Lung microvascular endothelial cell (primary cell): ENCODE measurements around the gene LIMS1. TPM values are rescaled to one million over a fixed set of nuclear protein-coding genes. Genes with fewer than 3 reads are reported as not detected.
"Not testable (repeated sequence)": the region's sequence is repeated elsewhere in the genome, so short reads cannot be mapped to it uniquely, and the experiment has no call there.

Experiments used
- DNase-seq, 2 donors: peaks; one replicate each; pipeline versions ENCODE4 v3.0.0 to v3.0.0-alpha.2; 2010; ENCODE audit warnings: low read depth in 2 of 2
- total RNA-seq: library from RNA; depleted of rRNA; stranded (reverse); fragments of >200 nt; gene quantifications from 2 replicates; pipeline ENCODE4 v1.2.1, GENCODE V29; 2014

LIMS1 gene
- total RNA-seq, 1 donor from 2014 or later: 375 TPM

GRCh38 chr2:108586631-108587030 lies 52.4 kb downstream of the LIMS1 start:
- peak; percentile 47 to 51 for DNase-seq

- peak; percentile 80 to 89 for DNase-seq
Observed at GRCh38 chr2:108587621-108588020, 53.4 kb downstream of the LIMS1 start.

GRCh38 chr2:108588070-108588668 lies 53.9 kb downstream of the LIMS1 start:
- DNase-seq: peak in 1 of 2 donors; percentile 19

- DNase-seq: no peak
Observed at GRCh38 chr2:108589372-108589771, 55.1 kb downstream of the LIMS1 start.

- DNase-seq: no peak
Observed at GRCh38 chr2:108589781-108590180, 55.5 kb downstream of the LIMS1 start.

- DNase-seq: no peak
Observed at GRCh38 chr2:108591163-108591562, 56.9 kb downstream of the LIMS1 start.

- peak; percentile 70 to 86 for DNase-seq
Observed at GRCh38 chr2:108593547-108594098, 59.4 kb downstream of the LIMS1 start.

- peak; percentile 53 to 93 for DNase-seq
Observed at GRCh38 chr2:108594132-108594981, 60.1 kb downstream of the LIMS1 start.

- DNase-seq: peak; percentile 82 to 90
Observed at GRCh38 chr2:108594982-108595464, 60.8 kb downstream of the LIMS1 start.

GRCh38 chr2:108595771-108596170 lies 61.5 kb downstream of the LIMS1 start:
- DNase-seq: peak in 1 of 2 donors; percentile 41

GRCh38 chr2:108597105-108597744 lies 63.0 kb downstream of the LIMS1 start:
- DNase-seq: peak; percentile 80 to 84

GRCh38 chr2:108601199-108601598 lies 66.9 kb downstream of the LIMS1 start:
- DNase-seq: not testable (repeated sequence)

- DNase-seq: no peak
Observed at GRCh38 chr2:108602422-108602821, 68.2 kb downstream of the LIMS1 start.

GRCh38 chr2:108604196-108604595 lies 69.9 kb downstream of the LIMS1 start:
- DNase-seq: no peak

GRCh38 chr2:108605947-108606346 lies 71.7 kb downstream of the LIMS1 start:
- no peak for DNase-seq

- DNase-seq: peak; percentile 74 to 81
Observed at GRCh38 chr2:108607706-108608301, 73.5 kb downstream of the LIMS1 start.

- DNase-seq: no peak
Observed at GRCh38 chr2:108611021-108611420, 76.8 kb downstream of the LIMS1 start.

GRCh38 chr2:108612153-108612513 lies 77.9 kb downstream of the LIMS1 start:
- no peak for DNase-seq

- no peak for DNase-seq
Observed at GRCh38 chr2:108612514-108613183, 78.4 kb downstream of the LIMS1 start.

- no peak for DNase-seq
Observed at GRCh38 chr2:108613261-108614042, 79.2 kb downstream of the LIMS1 start.
